ENCODE measurements around the gene POFUT2. TPM values are rescaled to one million over a fixed set of nuclear protein-coding genes. Genes with fewer than 3 reads are reported as not detected.

POFUT2 gene
- polyA plus RNA-seq, 2 of the 4 experiments (the other 2 are of a cell fraction), result 10.7 to 16.6 TPM

- H3K4me3 ChIP-seq, result no peak overlapping the region
Observed at GRCh38 chr21:45324489-45325205, 37.0 kb upstream of the POFUT2 start.

GRCh38 chr21:45323487-45324311 is 36.0 kb upstream of the POFUT2 start:
- 28% methylated on average over 8 of the region's 16 CpGs for WGBS (ENCODE audit: missing lambda C conversion rate)
- FAIRE-seq (no peak), ATAC-seq (peak; percentile 7 to 9; a peak in 2 of 6 replicates), DNase-seq (ENCODE audit: low read depth in 1 of 2, low spot score in 1 of 2) (no peak)
- H3K4me1 ChIP-seq, result peaks cover 97% of the 10 kb centered on the region
- ChIA-PET POLR2A (interaction anchor here (0.9 kb wide), 1 partner anchor 15 kb away, joined by 3 read pairs; no protein-coding TSS in a partner anchor), CTCF (interaction anchor here (0.8 to 3.9 kb wide), 14 partner anchors 12 to 183 kb away, joined by 3 to 20 read pairs (median 4); no protein-coding TSS in a partner anchor)
- TF ChIP-seq REST (IDR thresholded peaks at IDR 0.05) (no peak), TP53 (CRISPR knock-in tag; IDR thresholded peaks at IDR 0.05) (no peak), HEYL (CRISPR knock-in tag; IDR thresholded peaks at IDR 0.05) (no peak), KDM1A (IDR thresholded peaks at IDR 0.05; ENCODE audit: low read depth) (no peak), CBX2 (IDR thresholded peaks at IDR 0.05; ENCODE audit: borderline replicate concordance, low read depth) (no peak), HOXB13 (CRISPR knock-in tag; IDR thresholded peaks at IDR 0.05; ENCODE audit: low read depth) (no peak), ZSCAN20 (CRISPR knock-in tag; IDR thresholded peaks at IDR 0.05) (no peak), EP300 (IDR thresholded peaks at IDR 0.05) (no peak), RNF2 (IDR thresholded peaks at IDR 0.05; ENCODE audit: borderline replicate concordance, low read depth) (no peak), SMC3 (IDR thresholded peaks at IDR 0.05) (no peak), FOXS1 (CRISPR knock-in tag; IDR thresholded peaks at IDR 0.05) (no peak), NR3C1 (IDR thresholded peaks at IDR 0.05) (no peak), JUN (IDR thresholded peaks at IDR 0.05) (no peak)
- no peaks in the 10 kb centered on the region for H3K9me3 ChIP-seq
- H3K4me2 ChIP-seq, result peak overlapping the region; percentile 83
- H3K4me3 ChIP-seq, result 0 out of 3 replicates have a peak overlapping the region, but pooled peaks have one; percentile 10
- H3K27ac ChIP-seq, result peak overlapping the region; percentile 97 to 100

More at GRCh38 chr21:45324489-45325205, 37.0 kb upstream of the POFUT2 start:
- ChIA-PET CTCF (interaction anchor here (0.6 to 3.9 kb wide), 12 partner anchors 16 to 187 kb away, joined by 3 to 20 read pairs (median 4); no protein-coding TSS in a partner anchor), POLR2A (no interaction called here)
- Histone ChIP-seq H3K9me3 (no peaks in the 10 kb centered on the region), H3K4me2 (peak overlapping the region; percentile 83), H3K27ac (peak overlapping the region; percentile 97 to 100), H3K4me1 (peaks cover 92% of the 10 kb centered on the region)
- TF ChIP-seq POLR2A (IDR thresholded peaks at IDR 0.05; ENCODE audit: low read length) (0 out of 2 replicates have a peak, but pooled peaks have one; percentile 5), MAX (IDR thresholded peaks at IDR 0.05) (peak; percentile 77), RAD21 (conservative IDR thresholded peaks at IDR 0.05 in 1 of 2, IDR thresholded peaks at IDR 0.05 in 1 of 2) (peak; percentile 38 to 51), EHF (CRISPR knock-in tag; IDR thresholded peaks at IDR 0.05) (peak; percentile 69; the same call in 1 of the 2 replicates), E2F6 (IDR thresholded peaks at IDR 0.05; ENCODE audit: borderline replicate concordance, low read depth) (peak; percentile 29; the same call in 1 of the 2 replicates), SMC3 (IDR thresholded peaks at IDR 0.05) (peak; percentile 30; the same call in 1 of the 3 replicates), EP300 (IDR thresholded peaks at IDR 0.05) (peak; percentile 6 to 25; a peak in 2 of 5 replicates), HES2 (IDR thresholded peaks at IDR 0.05) (no peak), MYC (IDR thresholded peaks at IDR 0.05; ENCODE audit: borderline replicate concordance, low read length) (no peak), CTCF (IDR thresholded peaks at IDR 0.05) (peak; percentile 31; the same call in 2 of the 3 replicates), EHMT2 (IDR thresholded peaks at IDR 0.05; ENCODE audit: low read depth) (no peak), RFX5 (IDR thresholded peaks at IDR 0.05) (no peak), JUN (IDR thresholded peaks at IDR 0.05) (peak in 1 of 2 experiments; percentile 31; a peak in 2 of 5 replicates)
- WGBS (ENCODE audit: missing lambda C conversion rate), result 17% methylated on average over 12 of the region's 27 CpGs
- DNase-seq (ENCODE audit: low read depth in 1 of 2, low spot score in 1 of 2) (peak; percentile 40 to 67), FAIRE-seq (no peak), ATAC-seq (peak; percentile 37 to 55)
